BE2C (cell line): Measurements from ENCODE around the gene SCGB1D2.
"Not testable (repeated sequence)": the region's sequence is repeated elsewhere in the genome, so short reads cannot be mapped to it uniquely, and the experiment has no call there.

Experiments
- DNase-seq: peaks from one replicate; pipeline ENCODE4 v3.0.0-alpha.2; 2020
- H3K27me3 ChIP-seq: fragments of 250-450 bp; sonication (Bioruptor Pico); 2 replicates; pipeline ENCODE4 v1.5.1; 2020; ENCODE audit warnings: mild to moderate bottlenecking
- H3K36me3 ChIP-seq: fragments of 250-450 bp; sonication (Bioruptor Pico); 2 replicates; pipeline ENCODE4 v1.5.1; 2020; ENCODE audit warnings: mild to moderate bottlenecking
- H3K4me1 ChIP-seq: fragments of 250-450 bp; sonication (Bioruptor Pico); 2 replicates; pipeline ENCODE4 v1.5.1; 2020
- H3K4me3 ChIP-seq: 2 replicates; pipeline ENCODE4 v1.5.1; 2011; ENCODE audit warnings: low read depth, low read length
- H3K9me3 ChIP-seq: fragments of 250-450 bp; sonication (Bioruptor Pico); 2 replicates; pipeline ENCODE4 v1.5.1; 2020
- TF ChIP-seq, protein P1 (sequence below): IDR thresholded peaks from 2 replicates; pipeline ENCODE4 v1.5.1; 2012; ENCODE audit warnings: mild to moderate bottlenecking, low read depth, low read length

SCGB1D2 gene

DNA sequence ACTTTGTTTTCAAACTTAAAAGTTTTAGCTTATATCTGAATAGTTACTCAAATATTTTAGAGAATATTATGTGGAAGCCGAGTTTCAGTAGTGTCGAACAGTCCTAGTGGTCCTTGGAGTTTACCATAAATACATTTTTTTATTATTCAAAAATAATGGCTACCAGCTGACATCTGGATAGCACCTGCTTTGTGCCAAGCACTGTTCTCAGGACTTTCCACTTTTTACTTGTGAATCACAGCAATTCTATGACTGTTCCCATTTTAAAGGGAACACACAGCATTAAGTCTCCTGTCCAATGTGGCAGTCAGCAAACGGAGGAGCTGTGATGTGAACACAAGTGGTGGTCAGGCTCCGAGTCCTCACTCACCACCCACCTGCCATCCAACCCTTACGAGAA, 37.6 kb upstream of the SCGB1D2 start:
- no peaks in the 10 kb centered on the region for H3K27me3 ChIP-seq
- no peak for DNase-seq
- H3K9me3 ChIP-seq = no peaks in the 10 kb centered on the region
- H3K36me3 ChIP-seq = no peaks in the 10 kb centered on the region
- no peaks in the 10 kb centered on the region for H3K4me1 ChIP-seq
- H3K4me3 ChIP-seq = no peak overlapping the region
- TF ChIP-seq, protein P1, sequence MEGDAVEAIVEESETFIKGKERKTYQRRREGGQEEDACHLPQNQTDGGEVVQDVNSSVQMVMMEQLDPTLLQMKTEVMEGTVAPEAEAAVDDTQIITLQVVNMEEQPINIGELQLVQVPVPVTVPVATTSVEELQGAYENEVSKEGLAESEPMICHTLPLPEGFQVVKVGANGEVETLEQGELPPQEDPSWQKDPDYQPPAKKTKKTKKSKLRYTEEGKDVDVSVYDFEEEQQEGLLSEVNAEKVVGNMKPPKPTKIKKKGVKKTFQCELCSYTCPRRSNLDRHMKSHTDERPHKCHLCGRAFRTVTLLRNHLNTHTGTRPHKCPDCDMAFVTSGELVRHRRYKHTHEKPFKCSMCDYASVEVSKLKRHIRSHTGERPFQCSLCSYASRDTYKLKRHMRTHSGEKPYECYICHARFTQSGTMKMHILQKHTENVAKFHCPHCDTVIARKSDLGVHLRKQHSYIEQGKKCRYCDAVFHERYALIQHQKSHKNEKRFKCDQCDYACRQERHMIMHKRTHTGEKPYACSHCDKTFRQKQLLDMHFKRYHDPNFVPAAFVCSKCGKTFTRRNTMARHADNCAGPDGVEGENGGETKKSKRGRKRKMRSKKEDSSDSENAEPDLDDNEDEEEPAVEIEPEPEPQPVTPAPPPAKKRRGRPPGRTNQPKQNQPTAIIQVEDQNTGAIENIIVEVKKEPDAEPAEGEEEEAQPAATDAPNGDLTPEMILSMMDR = no peak

DNA sequence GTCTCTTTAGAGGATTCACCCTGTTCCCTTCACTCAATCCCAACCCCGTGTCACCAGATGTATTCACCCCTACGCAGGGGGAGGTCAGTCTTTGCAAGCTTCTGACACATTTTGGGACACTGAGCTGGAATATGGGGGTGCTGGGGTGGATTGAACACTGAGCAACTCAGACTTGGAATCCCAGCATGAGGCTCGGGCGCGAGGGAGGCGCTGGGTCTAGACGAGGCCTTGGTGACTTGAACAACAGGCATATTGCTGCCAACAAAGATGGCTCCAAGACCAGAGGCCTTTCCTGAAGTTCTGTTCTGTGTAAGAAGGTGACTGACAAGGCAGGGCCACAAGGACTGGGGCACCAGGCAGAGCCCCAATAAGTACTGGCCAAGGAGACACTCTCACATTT, 36.6 kb upstream of the SCGB1D2 start:
- Histone ChIP-seq H3K9me3 (no peaks in the 10 kb centered on the region), H3K4me3 (no peak overlapping the region), H3K4me1 (no peaks in the 10 kb centered on the region), H3K27me3 (no peaks in the 10 kb centered on the region), H3K36me3 (no peaks in the 10 kb centered on the region)
- DNase-seq = no peak
- TF ChIP-seq, protein P1 = no peak

DNA sequence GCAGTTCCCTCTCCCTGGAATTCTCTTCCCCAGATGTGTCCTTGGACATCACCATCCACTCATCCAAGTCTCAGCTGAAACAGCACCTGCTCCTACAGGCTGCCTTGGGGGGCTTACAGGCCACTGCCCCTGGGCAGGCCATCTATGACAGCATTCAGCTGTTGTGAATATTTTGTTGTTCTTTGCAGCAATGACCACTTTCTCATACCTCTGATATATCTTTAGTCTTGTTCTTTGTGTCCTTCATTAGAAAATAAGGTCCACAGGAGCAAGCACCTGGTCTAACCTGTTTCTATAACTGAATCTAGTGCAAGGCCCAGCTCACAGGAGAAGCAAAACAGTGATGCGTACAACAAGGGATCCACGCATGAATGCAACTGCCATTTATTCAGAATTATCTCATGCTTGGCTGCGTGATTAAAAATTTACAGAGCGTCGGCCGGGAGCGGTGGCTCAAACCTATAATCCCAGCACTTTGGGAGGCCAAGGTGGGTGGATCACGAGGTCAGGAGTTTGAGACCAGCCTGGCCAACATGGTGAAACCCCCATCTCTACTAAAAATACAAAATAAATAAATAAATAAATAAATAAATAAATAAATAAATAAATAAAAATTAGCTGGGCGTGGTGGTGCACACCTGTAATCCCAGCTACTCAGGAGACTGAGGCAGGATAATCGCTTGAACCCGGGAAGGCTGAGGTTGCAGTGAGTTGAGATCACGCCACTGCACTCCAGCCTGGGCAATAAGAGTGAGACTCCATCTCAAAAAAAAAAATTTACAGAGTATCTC, 35.6 kb upstream of the SCGB1D2 start:
- H3K9me3 ChIP-seq, H3K36me3 ChIP-seq, H3K27me3 ChIP-seq, H3K4me1 ChIP-seq, DNase-seq, H3K4me3 ChIP-seq: not testable (repeated sequence)

DNA sequence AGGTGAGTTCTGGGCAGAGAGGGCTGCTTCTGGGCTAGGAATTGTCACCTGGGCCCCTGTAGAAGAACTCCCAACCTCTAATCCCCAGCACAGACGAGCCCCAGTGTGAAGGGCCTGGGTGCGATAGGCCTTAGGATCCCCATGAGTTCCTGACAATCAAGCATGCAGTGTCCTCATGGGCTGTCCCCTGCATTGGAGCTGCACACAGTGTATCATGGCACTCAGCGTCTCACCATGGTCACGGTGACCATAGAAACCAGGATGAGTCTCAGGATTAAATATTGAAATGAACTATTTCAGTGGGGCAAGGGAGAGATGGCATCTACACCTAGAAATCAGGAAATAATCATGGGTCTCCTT, 33.3 kb upstream of the SCGB1D2 start:
- Histone ChIP-seq H3K4me3 (no peak overlapping the region), H3K36me3 (no peaks in the 10 kb centered on the region), H3K9me3 (no peaks in the 10 kb centered on the region), H3K4me1 (no peaks in the 10 kb centered on the region), H3K27me3 (no peaks in the 10 kb centered on the region)
- TF ChIP-seq, protein P1 = no peak
- no peak for DNase-seq

DNA sequence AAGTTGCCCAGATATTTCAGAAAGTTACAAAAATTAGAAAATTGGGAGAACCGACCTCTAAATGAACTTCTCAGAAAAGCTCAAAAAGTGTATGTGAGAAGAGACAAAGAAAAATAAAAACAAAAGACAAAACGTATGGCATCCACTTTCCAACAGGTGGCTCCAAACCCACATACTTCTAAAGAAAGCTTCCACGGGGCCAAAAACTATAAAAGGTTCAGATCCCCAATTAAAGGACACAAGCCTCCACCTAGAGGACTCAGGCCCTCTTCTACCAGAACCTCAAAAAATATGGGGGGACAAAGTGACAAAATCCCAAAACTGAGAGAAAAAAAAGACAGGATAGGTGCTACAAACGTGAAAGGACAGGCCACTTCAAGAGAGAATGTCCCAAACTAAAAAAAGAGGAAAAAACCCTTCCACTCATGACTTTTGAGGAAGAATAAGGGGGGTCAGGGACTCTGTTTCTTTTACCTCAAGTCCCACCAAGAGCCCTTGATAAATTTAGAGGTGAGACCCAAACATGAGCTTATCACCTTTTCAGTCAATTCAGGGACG, 24.8 kb upstream of the SCGB1D2 start:
- no peak overlapping the region for H3K4me3 ChIP-seq
- no peaks in the 10 kb centered on the region for H3K9me3 ChIP-seq
- TF ChIP-seq, protein P1 = peak; percentile 24; the same call in 1 of the 2 replicates
- no peaks in the 10 kb centered on the region for H3K27me3 ChIP-seq
- H3K36me3 ChIP-seq = no peaks in the 10 kb centered on the region
- no peak for DNase-seq
- no peaks in the 10 kb centered on the region for H3K4me1 ChIP-seq

DNA sequence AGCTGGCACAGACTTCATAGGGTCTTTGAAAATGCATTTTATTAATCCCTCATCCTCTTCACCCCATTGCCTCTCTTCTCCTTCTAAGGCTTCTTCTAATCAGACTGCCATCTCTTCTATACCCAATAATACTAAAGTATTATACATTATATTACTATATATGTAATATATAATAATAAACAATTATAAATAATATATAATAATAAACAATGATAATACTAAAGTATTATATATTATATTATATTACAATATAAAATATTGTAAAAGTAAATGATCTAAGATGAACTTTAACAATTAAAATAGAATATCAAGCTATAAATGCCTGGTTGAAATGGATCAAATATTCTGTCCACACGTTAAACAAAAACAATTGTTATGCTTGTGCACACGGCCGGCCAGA, 20.5 kb upstream of the SCGB1D2 start:
- H3K9me3 ChIP-seq = no peaks in the 10 kb centered on the region
- TF ChIP-seq, protein P1 = no peak
- DNase-seq = no peak

More for the DNA sequence above, 20.5 kb upstream of the SCGB1D2 start:
- no peaks in the 10 kb centered on the region for H3K4me1 ChIP-seq
- H3K27me3 ChIP-seq = no peaks in the 10 kb centered on the region
- H3K36me3 ChIP-seq = no peaks in the 10 kb centered on the region
- H3K4me3 ChIP-seq = no peak overlapping the region
